ENCODE results near the gene DUOX2.

DNA sequence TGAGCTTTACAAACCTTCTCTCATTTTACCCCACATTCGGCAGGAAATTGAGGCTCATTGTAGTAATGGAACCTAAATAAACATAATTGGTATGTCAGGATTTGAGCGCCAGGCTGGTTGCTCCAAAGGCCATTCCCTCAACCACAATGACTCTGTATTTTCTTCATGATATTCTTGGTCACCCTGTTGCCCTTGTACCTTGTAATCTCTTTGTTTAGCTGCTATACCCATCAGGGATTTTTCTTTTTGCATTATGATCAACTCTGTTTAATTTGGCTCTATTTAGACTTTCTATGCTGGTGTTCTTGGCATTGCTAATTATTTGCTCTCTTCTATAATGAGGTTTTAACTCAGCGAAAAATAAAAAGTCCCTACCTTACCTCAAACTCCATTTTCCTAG is 29.8 kb downstream of the DUOX2 start:
- TF ChIP-seq CTCF (IDR thresholded peaks at IDR 0.05) = no peak
- no peak for TF ChIP-seq POLR2AphosphoS5 (IDR thresholded peaks at IDR 0.05; ENCODE audit: low read depth, low read length)
- TF ChIP-seq, protein P1, sequence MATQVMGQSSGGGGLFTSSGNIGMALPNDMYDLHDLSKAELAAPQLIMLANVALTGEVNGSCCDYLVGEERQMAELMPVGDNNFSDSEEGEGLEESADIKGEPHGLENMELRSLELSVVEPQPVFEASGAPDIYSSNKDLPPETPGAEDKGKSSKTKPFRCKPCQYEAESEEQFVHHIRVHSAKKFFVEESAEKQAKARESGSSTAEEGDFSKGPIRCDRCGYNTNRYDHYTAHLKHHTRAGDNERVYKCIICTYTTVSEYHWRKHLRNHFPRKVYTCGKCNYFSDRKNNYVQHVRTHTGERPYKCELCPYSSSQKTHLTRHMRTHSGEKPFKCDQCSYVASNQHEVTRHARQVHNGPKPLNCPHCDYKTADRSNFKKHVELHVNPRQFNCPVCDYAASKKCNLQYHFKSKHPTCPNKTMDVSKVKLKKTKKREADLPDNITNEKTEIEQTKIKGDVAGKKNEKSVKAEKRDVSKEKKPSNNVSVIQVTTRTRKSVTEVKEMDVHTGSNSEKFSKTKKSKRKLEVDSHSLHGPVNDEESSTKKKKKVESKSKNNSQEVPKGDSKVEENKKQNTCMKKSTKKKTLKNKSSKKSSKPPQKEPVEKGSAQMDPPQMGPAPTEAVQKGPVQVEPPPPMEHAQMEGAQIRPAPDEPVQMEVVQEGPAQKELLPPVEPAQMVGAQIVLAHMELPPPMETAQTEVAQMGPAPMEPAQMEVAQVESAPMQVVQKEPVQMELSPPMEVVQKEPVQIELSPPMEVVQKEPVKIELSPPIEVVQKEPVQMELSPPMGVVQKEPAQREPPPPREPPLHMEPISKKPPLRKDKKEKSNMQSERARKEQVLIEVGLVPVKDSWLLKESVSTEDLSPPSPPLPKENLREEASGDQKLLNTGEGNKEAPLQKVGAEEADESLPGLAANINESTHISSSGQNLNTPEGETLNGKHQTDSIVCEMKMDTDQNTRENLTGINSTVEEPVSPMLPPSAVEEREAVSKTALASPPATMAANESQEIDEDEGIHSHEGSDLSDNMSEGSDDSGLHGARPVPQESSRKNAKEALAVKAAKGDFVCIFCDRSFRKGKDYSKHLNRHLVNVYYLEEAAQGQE (IDR thresholded peaks at IDR 0.05; ENCODE audit: insufficient read depth in 1 of 2, low read depth in 2 of 2, low read length in 1 of 2) = no peak
- no peak for TF ChIP-seq SIN3A (IDR thresholded peaks at IDR 0.05; ENCODE audit: borderline replicate concordance, insufficient read depth, low read depth, low read length)
- TF ChIP-seq TCF7L2 (IDR thresholded peaks at IDR 0.05; ENCODE audit: low read depth, low read length) = no peak

Measured in Panc1 (cell line).